Chondrocyte (in vitro differentiated cells): Measurements from ENCODE around the gene KMT5B. TPM values are rescaled to one million over a fixed set of nuclear protein-coding genes. Genes with fewer than 3 reads are reported as not detected.
"Not testable (repeated sequence)": the region's sequence is repeated elsewhere in the genome, so short reads cannot be mapped to it uniquely, and the experiment has no call there.

Experiments
- DNase-seq: peaks from one replicate; pipeline ENCODE4 v3.0.0; 2021; ENCODE audit warnings: mixed read lengths, low spot score
- H3K27ac Mint-ChIP-seq: one replicate; pipeline ENCODE4 v1.8.0; 2021; ENCODE audit warnings: mild to moderate bottlenecking, moderate library complexity, mixed read lengths; ENCODE audit not compliant: unreplicated experiment
- H3K27me3 Mint-ChIP-seq: 2 replicates; pipeline ENCODE4 v1.8.0; 2021; ENCODE audit warnings: low read depth, mixed read lengths
- H3K36me3 Mint-ChIP-seq: 2 replicates; pipeline ENCODE4 v1.8.0; 2021; ENCODE audit warnings: low read depth, mixed read lengths
- H3K4me1 Mint-ChIP-seq: 2 replicates; pipeline ENCODE4 v1.8.0; 2021; ENCODE audit warnings: low read depth, mild to moderate bottlenecking, mixed read lengths
- H3K4me3 Mint-ChIP-seq: one replicate; pipeline ENCODE4 v1.8.0; 2021; ENCODE audit warnings: mild to moderate bottlenecking, moderate library complexity, mixed read lengths; ENCODE audit not compliant: unreplicated experiment
- H3K9me3 Mint-ChIP-seq: 2 replicates; pipeline ENCODE4 v1.8.0; 2021; ENCODE audit warnings: low read depth, mixed read lengths
- CTCF ChIP-seq: fragments of 200-600 bp; sonication (generic); IDR thresholded peaks from 2 replicates; pipeline ENCODE4 v1.5.0; 2021; ENCODE audit warnings: antibody characterized with exemption, mild to moderate bottlenecking, moderate library complexity
- total RNA-seq: library from RNA; stranded (reverse); gene quantifications from 3 replicates; pipeline ENCODE4 v1.2.1, GENCODE V29; 2021

The KMT5B gene
- total RNA-seq, 1 donor from 2014 or later, result 44.4 TPM

- no peak for TF ChIP-seq CTCF
- Mint-ChIP-seq H3K4me3 (no peak overlapping the region), H3K36me3 (no peaks in the 10 kb centered on the region), H3K9me3 (peaks cover 4% of the 10 kb centered on the region), H3K27me3 (no peaks in the 10 kb centered on the region), H3K4me1 (peaks cover 25% of the 10 kb centered on the region), H3K27ac (peak overlapping the region; percentile 32)
- no peak for DNase-seq
Observed at GRCh38 chr11:68254421-68254820, 41.3 kb upstream of the KMT5B start.

GRCh38 chr11:68251765-68252164, 38.7 kb upstream of the KMT5B start:
- Mint-ChIP-seq H3K36me3 (no peaks in the 10 kb centered on the region), H3K4me3 (no peak overlapping the region), H3K9me3 (peaks cover 5% of the 10 kb centered on the region), H3K4me1 (peaks cover 15% of the 10 kb centered on the region), H3K27ac (no peak overlapping the region), H3K27me3 (no peaks in the 10 kb centered on the region)
- DNase-seq, result no peak
- TF ChIP-seq CTCF, result no peak

- peaks cover 11% of the 10 kb centered on the region for H3K9me3 Mint-ChIP-seq
- H3K36me3 Mint-ChIP-seq, H3K27ac Mint-ChIP-seq, H3K4me3 Mint-ChIP-seq, H3K4me1 Mint-ChIP-seq, H3K27me3 Mint-ChIP-seq, DNase-seq: not testable (repeated sequence)
Observed at GRCh38 chr11:68244912-68245311, 31.8 kb upstream of the KMT5B start.

DNA sequence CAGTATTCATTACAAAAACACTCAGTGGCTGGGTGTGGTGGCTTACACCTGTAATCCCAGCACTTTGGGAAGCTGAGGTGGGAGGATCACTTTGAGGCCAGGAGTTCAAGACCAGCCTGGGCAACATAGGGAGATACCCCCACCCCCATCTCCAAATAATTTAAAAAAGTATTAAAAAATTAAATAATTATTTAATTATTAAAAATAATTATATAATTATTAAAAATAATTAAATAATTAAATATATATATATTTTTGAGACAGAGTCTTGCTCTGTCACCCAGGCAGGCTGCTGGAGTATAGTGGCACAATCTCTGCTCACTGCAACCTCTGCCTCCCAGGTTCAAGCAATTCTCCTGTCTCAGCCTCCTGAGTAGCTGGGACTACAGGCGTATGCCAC, 30.8 kb upstream of the KMT5B start:
- H3K27me3 Mint-ChIP-seq, H3K4me1 Mint-ChIP-seq, DNase-seq, H3K36me3 Mint-ChIP-seq, H3K4me3 Mint-ChIP-seq, H3K27ac Mint-ChIP-seq, H3K9me3 Mint-ChIP-seq: not testable (repeated sequence)

- Mint-ChIP-seq H3K9me3 (peaks cover 5% of the 10 kb centered on the region), H3K4me3 (no peak overlapping the region), H3K27me3 (peaks cover 2% of the 10 kb centered on the region), H3K36me3 (no peaks in the 10 kb centered on the region), H3K4me1 (no peaks in the 10 kb centered on the region), H3K27ac (no peak overlapping the region)
- DNase-seq, result no peak
- TF ChIP-seq CTCF, result no peak
Observed at GRCh38 chr11:68242616-68243015, 29.5 kb upstream of the KMT5B start.

- Mint-ChIP-seq H3K9me3 (peaks cover 3% of the 10 kb centered on the region), H3K27ac (no peak overlapping the region), H3K4me1 (no peaks in the 10 kb centered on the region), H3K27me3 (peaks cover 8% of the 10 kb centered on the region), H3K4me3 (no peak overlapping the region), H3K36me3 (peaks cover 2% of the 10 kb centered on the region)
- no peak for DNase-seq
- no peak for TF ChIP-seq CTCF
Observed at GRCh38 chr11:68231621-68232020, 18.5 kb upstream of the KMT5B start.
